WTC11 (cell line): Measurements from ENCODE around the gene LAMB4. TPM values are rescaled to one million over a fixed set of nuclear protein-coding genes. Genes with fewer than 3 reads are reported as not detected.

Experiments
- ATAC-seq: fragments of 200-7000 bp; cut with Tn5 transposase; 2 replicates; pipeline ENCODE4 v1.10.0; 2021; ENCODE audit warnings: mild to moderate bottlenecking, moderate library complexity
- CTCF ChIA-PET: fragments of 300-600 bp; sonication (Branson Sonifier 250); formaldehyde crosslinking; loops from one replicate; lab custom pipeline; 2021; ENCODE audit warnings: antibody characterized with exemption; lab: Charles Lee
- POLR2A ChIA-PET: fragments of 350-600 bp; sonication (Branson Sonifier 250); formaldehyde crosslinking; loops from one replicate; lab custom pipeline; 2021; ENCODE audit warnings: antibody characterized with exemption; lab: Charles Lee
- DNase-seq: peaks from one replicate; pipeline ENCODE4 v3.0.0; 2021; ENCODE audit warnings: low spot score
- H3K27ac Mint-ChIP-seq: 2 replicates; pipeline ENCODE4 v1.8.0; 2021; ENCODE audit warnings: mixed read lengths
- H3K27me3 Mint-ChIP-seq: 2 replicates; pipeline ENCODE4 v1.8.0; 2021; ENCODE audit warnings: low read depth, mild to moderate bottlenecking, moderate library complexity, mixed read lengths
- H3K36me3 Mint-ChIP-seq: 2 replicates; pipeline ENCODE4 v1.8.0; 2021; ENCODE audit warnings: mixed read lengths
- H3K4me1 Mint-ChIP-seq: 2 replicates; pipeline ENCODE4 v1.8.0; 2022; ENCODE audit warnings: mixed read lengths
- H3K4me3 Mint-ChIP-seq: 2 replicates; pipeline ENCODE4 v1.8.0; 2021; ENCODE audit warnings: mild to moderate bottlenecking, moderate library complexity, mixed read lengths
- H3K9me3 Mint-ChIP-seq: 2 replicates; pipeline ENCODE4 v1.8.0; 2021; ENCODE audit warnings: mixed read lengths
- ARID4B ChIP-seq: sonication (generic); formaldehyde crosslinking; IDR thresholded peaks from 2 replicates; pipeline ENCODE4 v1.8.0; 2023; ENCODE audit warnings: missing genetic modification reagents, mild to moderate bottlenecking, borderline replicate concordance
- ATF3 ChIP-seq: sonication (generic); formaldehyde crosslinking; conservative IDR thresholded peaks from 2 replicates; pipeline ENCODE4 v1.8.1; 2022; ENCODE audit warnings: mild to moderate bottlenecking, missing genetic modification reagents
- CBFB ChIP-seq: sonication (generic); formaldehyde crosslinking; IDR thresholded peaks from 2 replicates; pipeline ENCODE4 v1.8.1; 2022; ENCODE audit warnings: mild to moderate bottlenecking, low read depth, missing genetic modification reagents
- CREM ChIP-seq: sonication (generic); formaldehyde crosslinking; IDR thresholded peaks from 2 replicates; pipeline ENCODE4 v1.8.1; 2022; ENCODE audit warnings: mild to moderate bottlenecking, missing genetic modification reagents, moderate library complexity
- ESRRA ChIP-seq: sonication (generic); formaldehyde crosslinking; IDR thresholded peaks from 2 replicates; pipeline ENCODE4 v1.8.1; 2022; ENCODE audit warnings: mild to moderate bottlenecking, missing genetic modification reagents, borderline replicate concordance
- FOXK1 ChIP-seq: sonication (generic); formaldehyde crosslinking; IDR thresholded peaks from 2 replicates; pipeline ENCODE4 v1.8.0; 2022; ENCODE audit warnings: mild to moderate bottlenecking, moderate library complexity, missing genetic modification reagents
- JUN ChIP-seq: sonication (generic); formaldehyde crosslinking; IDR thresholded peaks from 2 replicates; pipeline ENCODE4 v1.8.0; 2023; ENCODE audit warnings: mild to moderate bottlenecking, missing genetic modification reagents
- MXD4 ChIP-seq: fragments of 250-450 bp; sonication (Bioruptor Pico); IDR thresholded peaks from 2 replicates; pipeline ENCODE4 v1.8.0; 2021; ENCODE audit warnings: mild to moderate bottlenecking, moderate library complexity, borderline replicate concordance
- OVOL2 ChIP-seq: fragments of 250-450 bp; sonication (Bioruptor Pico); IDR thresholded peaks from 2 replicates; pipeline ENCODE4 v1.9.0; 2021; ENCODE audit warnings: mild to moderate bottlenecking, borderline replicate concordance
- SOX15 ChIP-seq: fragments of 250-450 bp; sonication (Bioruptor Pico); IDR thresholded peaks from 2 replicates; pipeline ENCODE4 v1.9.0; 2021; ENCODE audit warnings: mild to moderate bottlenecking
- SP1 ChIP-seq: sonication (generic); formaldehyde crosslinking; conservative IDR thresholded peaks from 2 replicates; pipeline ENCODE4 v1.8.1; 2022; ENCODE audit warnings: missing genetic modification reagents
- STAT6 ChIP-seq: sonication (generic); formaldehyde crosslinking; conservative IDR thresholded peaks from 2 replicates; pipeline ENCODE4 v1.8.1; 2023; ENCODE audit warnings: mild to moderate bottlenecking, low read depth, missing genetic modification reagents, moderate library complexity
- TCF7 ChIP-seq: sonication (generic); formaldehyde crosslinking; IDR thresholded peaks from 2 replicates; pipeline ENCODE4 v1.8.0; 2022; ENCODE audit warnings: mild to moderate bottlenecking, low read depth, missing genetic modification reagents, moderate library complexity
- TEAD4 ChIP-seq: sonication (generic); formaldehyde crosslinking; IDR thresholded peaks from 2 replicates; pipeline ENCODE4 v1.8.0; 2022; ENCODE audit warnings: mild to moderate bottlenecking, missing genetic modification reagents
- USF1 ChIP-seq: sonication (generic); formaldehyde crosslinking; IDR thresholded peaks from 2 replicates; pipeline ENCODE4 v1.8.0; 2022; ENCODE audit warnings: mild to moderate bottlenecking, missing genetic modification reagents
- ZMAT4 ChIP-seq: fragments of 250-450 bp; sonication (Bioruptor Pico); IDR thresholded peaks from 2 replicates; pipeline ENCODE4 v1.9.0; 2021; ENCODE audit warnings: mild to moderate bottlenecking
- ZNF121 ChIP-seq: sonication (generic); formaldehyde crosslinking; IDR thresholded peaks from 2 replicates; pipeline ENCODE4 v1.8.0; 2023; ENCODE audit warnings: missing genetic modification reagents
- ZNF138 ChIP-seq: sonication (generic); formaldehyde crosslinking; conservative IDR thresholded peaks from 2 replicates; pipeline ENCODE4 v1.8.1; 2022; ENCODE audit warnings: mild to moderate bottlenecking, moderate library complexity, missing genetic modification reagents
- ZNF317 ChIP-seq: sonication (generic); formaldehyde crosslinking; IDR thresholded peaks from 2 replicates; pipeline ENCODE4 v1.8.1; 2023; ENCODE audit warnings: low read depth, mild to moderate bottlenecking, moderate library complexity, missing genetic modification reagents, borderline replicate concordance
- total RNA-seq: library from RNA; stranded (reverse); gene quantifications from 3 replicates; pipeline ENCODE4 v1.2.3, GENCODE V29; 2021

The LAMB4 gene
- total RNA-seq, 1 experiment from 2014 or later, result not detected

- POLR2A ChIA-PET, result no interaction called here
- H3K36me3 Mint-ChIP-seq, result peaks cover 26% of the 10 kb centered on the region
- peaks cover 29% of the 10 kb centered on the region for H3K27me3 Mint-ChIP-seq
- ATAC-seq (no peak), DNase-seq (no peak)
- H3K27ac Mint-ChIP-seq, result no peak overlapping the region
- H3K9me3 Mint-ChIP-seq, result no peaks in the 10 kb centered on the region
- CTCF ChIA-PET, result interaction anchor here (1.1 kb wide), 1 partner anchor 147 kb away, joined by 3 read pairs; no protein-coding TSS in a partner anchor
- TF ChIP-seq SOX15 (CRISPR knock-in tag), result no peak
- no peak for TF ChIP-seq CREM
- no peak for TF ChIP-seq TEAD4
- TF ChIP-seq MXD4 (CRISPR knock-in tag), result no peak
- no peak for TF ChIP-seq SP1
- no peak for TF ChIP-seq TCF7 (CRISPR knock-in tag)
- TF ChIP-seq ESRRA, result no peak
- no peak for TF ChIP-seq JUN (CRISPR knock-in tag)
- no peak for TF ChIP-seq ZNF317 (CRISPR knock-in tag)
- no peak for TF ChIP-seq ZNF138 (CRISPR knock-in tag)
- no peak overlapping the region for H3K4me3 Mint-ChIP-seq
- peaks cover 42% of the 10 kb centered on the region for H3K4me1 Mint-ChIP-seq
Observed at GRCh38 chr7:107998660-107999480, 131.3 kb downstream of the LAMB4 start.

GRCh38 chr7:107998150-107998549, 132.0 kb downstream of the LAMB4 start:
- DNase-seq (no peak), ATAC-seq (no peak)
- TF ChIP-seq JUN (CRISPR knock-in tag) (no peak), ZMAT4 (CRISPR knock-in tag) (no peak)
- POLR2A ChIA-PET, result no interaction called here
- CTCF ChIA-PET, result no interaction called here
- H3K36me3 Mint-ChIP-seq, result peaks cover 33% of the 10 kb centered on the region
- peaks cover 38% of the 10 kb centered on the region for H3K4me1 Mint-ChIP-seq
- no peaks in the 10 kb centered on the region for H3K9me3 Mint-ChIP-seq
- peaks cover 22% of the 10 kb centered on the region for H3K27me3 Mint-ChIP-seq
- H3K4me3 Mint-ChIP-seq, result no peak overlapping the region
- no peak overlapping the region for H3K27ac Mint-ChIP-seq

GRCh38 chr7:107996072-107996882, 133.9 kb downstream of the LAMB4 start:
- POLR2A ChIA-PET, result no interaction called here
- peaks cover 39% of the 10 kb centered on the region for H3K36me3 Mint-ChIP-seq
- H3K4me1 Mint-ChIP-seq, result peaks cover 38% of the 10 kb centered on the region
- CTCF ChIA-PET, result interaction anchor here (1.0 to 1.5 kb wide), 4 partner anchors 20 to 150 kb away, joined by 3 to 7 read pairs (median 3); no protein-coding TSS in a partner anchor
- peaks cover 7% of the 10 kb centered on the region for H3K27me3 Mint-ChIP-seq
- 0 out of 2 replicates have a peak overlapping the region, but pooled peaks have one; percentile 34 for H3K27ac Mint-ChIP-seq
- ATAC-seq, result no peak
- no peaks in the 10 kb centered on the region for H3K9me3 Mint-ChIP-seq
- H3K4me3 Mint-ChIP-seq, result no peak overlapping the region
- DNase-seq, result no peak
- no peak for TF ChIP-seq FOXK1 (CRISPR knock-in tag)
- no peak for TF ChIP-seq OVOL2 (CRISPR knock-in tag)
- no peak for TF ChIP-seq ZNF121 (CRISPR knock-in tag)
- TF ChIP-seq CBFB (CRISPR knock-in tag), result no peak
- TF ChIP-seq ZMAT4 (CRISPR knock-in tag), result no peak
- no peak for TF ChIP-seq ARID4B
- no peak for TF ChIP-seq STAT6 (CRISPR knock-in tag)
- no peak for TF ChIP-seq USF1 (CRISPR knock-in tag)
- no peak for TF ChIP-seq ATF3
